Measurements from ENCODE around the gene ATF7. TPM values are rescaled to one million over a fixed set of nuclear protein-coding genes. Genes with fewer than 3 reads are reported as not detected.
A peak's percentile ranks its signal among the peaks of the same experiment; 100 is the strongest.

ATF7 gene
- total and polyA plus RNA-seq, 9 of the 15 experiments (the other 6 are each of a cell fraction or from before 2014, with no cell fraction given), result 10.6 to 30.4 (median 20.7) TPM

- TF ChIP-seq POLR2B (IDR thresholded peaks at IDR 0.05; ENCODE audit: low read depth, partially characterized antibody) (peak; percentile 24), PML (IDR thresholded peaks at IDR 0.05; ENCODE audit: low read length) (no peak), POLR2A (conservative IDR thresholded peaks at IDR 0.05) (peak; percentile 41; the same call in 1 of the 2 replicates)
- TF ChIP-seq, protein P1, sequence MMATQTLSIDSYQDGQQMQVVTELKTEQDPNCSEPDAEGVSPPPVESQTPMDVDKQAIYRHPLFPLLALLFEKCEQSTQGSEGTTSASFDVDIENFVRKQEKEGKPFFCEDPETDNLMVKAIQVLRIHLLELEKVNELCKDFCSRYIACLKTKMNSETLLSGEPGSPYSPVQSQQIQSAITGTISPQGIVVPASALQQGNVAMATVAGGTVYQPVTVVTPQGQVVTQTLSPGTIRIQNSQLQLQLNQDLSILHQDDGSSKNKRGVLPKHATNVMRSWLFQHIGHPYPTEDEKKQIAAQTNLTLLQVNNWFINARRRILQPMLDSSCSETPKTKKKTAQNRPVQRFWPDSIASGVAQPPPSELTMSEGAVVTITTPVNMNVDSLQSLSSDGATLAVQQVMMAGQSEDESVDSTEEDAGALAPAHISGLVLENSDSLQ (IDR thresholded peaks at IDR 0.05), result no peak
These were observed 149.4 kb downstream of the ATF7 start (continued) for GRCh38 chr12:53476769-53477209.

GRCh38 chr12:53474819-53475218 lies 151.4 kb downstream of the ATF7 start:
- no TSS peak for BruUV-seq (replicated peaks)
- Histone ChIP-seq H3K4me2 (ENCODE audit: insufficient read depth, low read length) (no peak overlapping the region), H3K36me3 (ENCODE audit: control insufficient read depth, insufficient read depth, low read length) (peaks cover 99% of the 10 kb centered on the region), H3K9me1 (ENCODE audit: control insufficient read depth, insufficient read depth, low read length) (no peaks in the 10 kb centered on the region), H2AFZ (ENCODE audit: low read depth, low read length) (no peak overlapping the region), H3K4me3 (no peak overlapping the region), H3K79me2 (ENCODE audit: control insufficient read depth, insufficient read depth, low read length) (peaks cover 67% of the 10 kb centered on the region), H3K4me1 (replicated peaks in 1 of 2; ENCODE audit: control insufficient read depth in 2 of 2, insufficient read depth in 2 of 2, low read length in 2 of 2) (peaks cover 0 to 5% of the 10 kb centered on the region in 2 experiments; a peak in 3 of 5 replicates), H3K9me3 (replicated peaks; ENCODE audit: control insufficient read depth, insufficient read depth, low read depth, low read length) (no peaks in the 10 kb centered on the region), H3K9ac (ENCODE audit: insufficient read depth in 1 of 2, low read depth in 2 of 2, low read length in 2 of 2) (no peak overlapping the region), H3K27me3 (ENCODE audit: control insufficient read depth in 2 of 2, insufficient read depth in 2 of 2, low read length in 2 of 2) (no peaks in the 10 kb centered on the region), H3K27ac (ENCODE audit: extremely low read depth, low read depth, low read length) (no peak overlapping the region), H4K20me1 (replicated peaks; ENCODE audit: control insufficient read depth, insufficient read depth, low read length) (peaks cover 37% of the 10 kb centered on the region)
- intact Hi-C loops (cut with micrococcal nuclease) (no loop called here), in situ Hi-C loops (cut with MboI) (no loop called here)
- 94% methylated on average over 12 of the region's 13 CpGs for WGBS (ENCODE audit: insufficient coverage, low coverage, missing lambda C conversion rate)
- CTCF ChIA-PET (ENCODE audit: low intra/inter-chr PET ratio), result interaction anchor here (0.8 kb wide), 1 partner anchor 123 kb away, joined by 3 read pairs; no protein-coding TSS in a partner anchor
- DNase-seq (ENCODE audit: extremely low read depth in 1 of 4, low spot score in 3 of 4), result no peak
- TF ChIP-seq RB1 (IDR thresholded peaks at IDR 0.05; ENCODE audit: low read depth) (no peak), POLR2A (conservative IDR thresholded peaks at IDR 0.05) (no peak), THRB (CRISPR knock-in tag; conservative IDR thresholded peaks at IDR 0.05) (0 out of 2 replicates have a peak, but pooled peaks have one; percentile 45), SUPT5H (IDR thresholded peaks at IDR 0.05) (peak; percentile 53; the same call in 1 of the 2 replicates), EGR1 (conservative IDR thresholded peaks at IDR 0.05) (0 out of 2 replicates have a peak, but pooled peaks have one; percentile 10)
- no peak for ATAC-seq
- POLR2A ChIA-PET, result interaction anchor here (0.6 to 8.8 kb wide), 9 partner anchors 9 to 293 kb away, joined by 3 to 99 read pairs (median 4); no protein-coding TSS in a partner anchor
- no peak for FAIRE-seq

Measured in K562 (cell line).